Activated B cell treated with CpG ODN at 0.5 μM for 24 hours (primary cell): Measurements from ENCODE around the gene CDH1. TPM values are rescaled to one million over a fixed set of nuclear protein-coding genes. Genes with fewer than 3 reads are reported as not detected.

ENCODE experiments used
- ATAC-seq: fragments of 200-7000 bp; cut with Tn5 transposase; one replicate; pipeline ENCODE4 v1.10.0; 2021; ENCODE audit warnings: low read depth, mild to moderate bottlenecking, moderate library complexity
- CTCF ChIA-PET: fragments of 350-600 bp; sonication (Branson Sonifier 250); formaldehyde crosslinking; loops from one replicate; lab custom pipeline; 2021; ENCODE audit warnings: antibody characterized with exemption; lab: Charles Lee
- POLR2A ChIA-PET: fragments of 350-600 bp; sonication (Branson Sonifier 250); formaldehyde crosslinking; loops from one replicate; lab custom pipeline; 2021; ENCODE audit warnings: antibody characterized with exemption; lab: Charles Lee
- DNase-seq: peaks from one replicate; pipeline ENCODE4 v3.0.0; 2022
- H3K27ac Mint-ChIP-seq: one replicate; pipeline ENCODE4 v1.8.0; 2020; ENCODE audit warnings: mixed read lengths
- H3K27me3 Mint-ChIP-seq: one replicate; pipeline ENCODE4 v1.8.0; 2021; ENCODE audit warnings: mixed read lengths
- H3K36me3 Mint-ChIP-seq: one replicate; pipeline ENCODE4 v1.8.0; 2021; ENCODE audit warnings: low read depth, mixed read lengths
- H3K4me1 Mint-ChIP-seq: one replicate; pipeline ENCODE4 v1.8.0; 2021; ENCODE audit warnings: mixed read lengths
- H3K4me3 Mint-ChIP-seq: one replicate; pipeline ENCODE4 v1.8.0; 2020; ENCODE audit warnings: mild to moderate bottlenecking, mixed read lengths
- H3K9me3 Mint-ChIP-seq: one replicate; pipeline ENCODE4 v1.8.0; 2020; ENCODE audit warnings: mixed read lengths
- intact Hi-C: fragments of 100-400 bp; cut with micrococcal nuclease; formaldehyde crosslinking; loops from one replicate; pipeline ENCODE4 v1.15.1; 2024
- total RNA-seq: library from RNA; stranded (reverse); gene quantifications from 2 replicates; pipeline ENCODE4 v1.2.3, GENCODE V29; 2022
- TF ChIP-seq, protein P1 (sequence below): fragments of 200-600 bp; IDR thresholded peaks from one replicate; pipeline ENCODE4 v1.8.0; 2022; ENCODE audit warnings: antibody characterized with exemption, mild to moderate bottlenecking

CDH1 gene
- total RNA-seq, 1 donor from 2014 or later: 8.2 TPM

DNA sequence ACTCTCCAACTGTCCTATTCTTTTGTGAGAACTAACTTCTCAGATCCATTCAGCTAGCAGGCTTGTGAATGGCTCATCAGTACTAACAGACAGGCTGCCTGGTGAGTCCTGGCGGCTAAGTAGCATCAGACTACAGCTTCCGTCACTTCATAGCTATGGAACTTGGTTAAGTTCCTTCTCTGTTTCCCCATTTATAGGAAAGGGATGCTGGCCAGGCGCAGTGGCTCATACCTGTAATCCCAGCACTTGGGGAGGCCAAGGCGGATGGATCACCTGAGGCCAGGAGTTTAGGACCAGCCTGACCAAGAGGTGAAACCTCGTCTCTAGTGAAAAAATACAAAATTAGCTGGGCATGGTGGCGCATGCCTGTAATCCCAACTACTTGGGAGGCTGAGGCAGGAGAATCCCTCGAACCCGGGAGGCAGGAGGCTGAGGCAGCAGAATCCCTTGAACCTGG, 56.3 kb downstream of the CDH1 start:
- Mint-ChIP-seq H3K36me3 (no peaks in the 10 kb centered on the region), H3K27ac (no peak overlapping the region), H3K9me3 (no peaks in the 10 kb centered on the region), H3K27me3 (peaks cover 6% of the 10 kb centered on the region), H3K4me1 (no peaks in the 10 kb centered on the region), H3K4me3 (no peak overlapping the region)
- ChIA-PET POLR2A (no interaction called here), CTCF (no interaction called here)
- TF ChIP-seq, protein P1, sequence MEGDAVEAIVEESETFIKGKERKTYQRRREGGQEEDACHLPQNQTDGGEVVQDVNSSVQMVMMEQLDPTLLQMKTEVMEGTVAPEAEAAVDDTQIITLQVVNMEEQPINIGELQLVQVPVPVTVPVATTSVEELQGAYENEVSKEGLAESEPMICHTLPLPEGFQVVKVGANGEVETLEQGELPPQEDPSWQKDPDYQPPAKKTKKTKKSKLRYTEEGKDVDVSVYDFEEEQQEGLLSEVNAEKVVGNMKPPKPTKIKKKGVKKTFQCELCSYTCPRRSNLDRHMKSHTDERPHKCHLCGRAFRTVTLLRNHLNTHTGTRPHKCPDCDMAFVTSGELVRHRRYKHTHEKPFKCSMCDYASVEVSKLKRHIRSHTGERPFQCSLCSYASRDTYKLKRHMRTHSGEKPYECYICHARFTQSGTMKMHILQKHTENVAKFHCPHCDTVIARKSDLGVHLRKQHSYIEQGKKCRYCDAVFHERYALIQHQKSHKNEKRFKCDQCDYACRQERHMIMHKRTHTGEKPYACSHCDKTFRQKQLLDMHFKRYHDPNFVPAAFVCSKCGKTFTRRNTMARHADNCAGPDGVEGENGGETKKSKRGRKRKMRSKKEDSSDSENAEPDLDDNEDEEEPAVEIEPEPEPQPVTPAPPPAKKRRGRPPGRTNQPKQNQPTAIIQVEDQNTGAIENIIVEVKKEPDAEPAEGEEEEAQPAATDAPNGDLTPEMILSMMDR: no peak
- intact Hi-C loops: no loop called here
- ATAC-seq (no peak), DNase-seq (no peak)

DNA sequence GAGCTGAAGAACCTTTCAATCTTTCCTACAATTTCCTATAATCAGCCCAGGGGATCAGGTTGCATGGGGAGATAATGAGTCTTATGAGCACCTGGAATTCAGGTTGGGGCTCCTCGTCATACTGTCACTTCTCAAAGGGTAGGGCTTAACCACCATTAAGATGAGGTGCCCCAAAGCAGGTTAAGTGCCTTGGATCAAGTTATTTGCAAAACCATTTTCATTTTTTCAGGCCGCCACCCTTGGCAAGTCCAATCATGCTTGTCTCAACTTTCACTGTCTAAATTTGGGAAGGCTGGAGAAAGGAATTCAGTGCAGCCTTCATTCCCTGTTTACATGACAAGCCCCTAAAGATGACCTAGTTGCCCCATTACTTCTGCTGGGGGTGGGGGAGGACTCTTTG, 61.3 kb downstream of the CDH1 start:
- TF ChIP-seq, protein P1: no peak
- DNase-seq (no peak), ATAC-seq (no peak)
- ChIA-PET POLR2A (interaction anchor here (2.5 kb wide), 1 partner anchor 41 kb away, joined by 7 read pairs; no protein-coding TSS in a partner anchor), CTCF (interaction anchor here (0.9 kb wide), 1 partner anchor 207 kb away, joined by 3 read pairs; no protein-coding TSS in a partner anchor)
- intact Hi-C loops: no loop called here
- H3K4me3 Mint-ChIP-seq: no peak overlapping the region
- no peak overlapping the region for H3K27ac Mint-ChIP-seq
- H3K36me3 Mint-ChIP-seq: no peaks in the 10 kb centered on the region
- no peaks in the 10 kb centered on the region for H3K9me3 Mint-ChIP-seq
- H3K27me3 Mint-ChIP-seq: peaks cover 2% of the 10 kb centered on the region
- H3K4me1 Mint-ChIP-seq: peaks cover 4% of the 10 kb centered on the region

DNA sequence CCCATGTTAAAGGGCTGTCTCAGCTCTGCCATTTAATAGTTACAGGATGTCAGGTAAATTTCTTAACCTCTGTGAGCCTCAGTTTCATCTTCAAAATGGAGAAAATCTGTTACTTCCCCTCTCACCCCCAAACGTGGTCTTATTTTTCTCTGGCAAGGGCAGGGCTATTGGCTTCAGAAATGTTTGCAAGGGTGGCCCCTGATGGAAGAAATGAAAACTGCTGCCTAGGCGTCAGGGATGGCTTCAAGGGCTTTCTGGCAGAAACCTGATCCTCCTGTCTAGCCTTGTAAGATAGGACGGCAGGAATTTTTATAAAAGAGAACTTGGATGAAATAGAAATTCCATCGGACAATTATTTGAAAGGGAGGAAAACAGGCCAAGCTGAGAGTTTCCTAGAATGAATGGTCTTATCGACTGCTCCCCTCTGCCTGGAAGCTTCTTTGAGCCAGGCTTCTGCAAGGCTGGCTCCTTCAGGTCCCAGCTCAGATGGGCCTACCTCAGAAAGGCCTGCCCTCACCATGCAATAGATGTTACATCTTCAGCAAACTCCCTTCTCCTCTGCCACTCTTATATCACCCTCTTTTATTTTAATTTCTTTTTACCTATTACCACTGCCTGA, 63.3 kb downstream of the CDH1 start:
- H3K4me1 Mint-ChIP-seq: peaks cover 4% of the 10 kb centered on the region
- DNase-seq (peak; percentile 23), ATAC-seq (peak; percentile 98)
- ChIA-PET POLR2A (interaction anchor here (0.6 to 2.2 kb wide), 2 partner anchors 43 to 93 kb away, joined by 3 to 6 read pairs; no protein-coding TSS in a partner anchor), CTCF (interaction anchor here (0.6 to 2.8 kb wide), 13 partner anchors 9 to 333 kb away, joined by 3 to 21 read pairs (median 3); partner anchors contain the start of genes TANGO6 and UTP4)
- peaks cover under 1% of the 10 kb centered on the region for H3K27me3 Mint-ChIP-seq
- intact Hi-C loops: loop anchor here (1.0 to 2.0 kb wide), 4 partner anchors 43 to 272 kb away; no protein-coding TSS in a partner anchor
- H3K4me3 Mint-ChIP-seq: no peak overlapping the region
- H3K36me3 Mint-ChIP-seq: no peaks in the 10 kb centered on the region
- TF ChIP-seq, protein P1: no peak
- no peaks in the 10 kb centered on the region for H3K9me3 Mint-ChIP-seq
- peak overlapping the region; percentile 24 for H3K27ac Mint-ChIP-seq

DNA sequence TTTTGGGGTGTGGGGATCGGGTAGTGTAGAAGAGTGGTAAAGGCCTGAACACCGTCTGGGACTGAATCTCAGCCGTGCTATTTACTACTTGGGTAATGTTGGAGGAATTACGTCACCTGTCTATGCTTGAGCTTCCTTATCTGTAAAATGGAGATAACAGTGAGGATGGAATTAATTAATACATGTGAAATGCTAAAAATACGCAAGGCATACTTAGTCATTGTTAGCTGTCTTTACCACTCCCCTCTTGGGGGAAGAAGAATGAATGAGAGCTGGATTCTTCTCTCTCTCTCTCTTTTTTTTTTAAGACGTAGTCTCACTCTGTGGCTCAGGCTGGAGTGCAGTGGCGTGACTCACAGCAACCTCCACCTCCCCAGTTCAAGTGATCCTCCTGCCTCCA, 65.1 kb downstream of the CDH1 start:
- POLR2A ChIA-PET: no interaction called here

DNA sequence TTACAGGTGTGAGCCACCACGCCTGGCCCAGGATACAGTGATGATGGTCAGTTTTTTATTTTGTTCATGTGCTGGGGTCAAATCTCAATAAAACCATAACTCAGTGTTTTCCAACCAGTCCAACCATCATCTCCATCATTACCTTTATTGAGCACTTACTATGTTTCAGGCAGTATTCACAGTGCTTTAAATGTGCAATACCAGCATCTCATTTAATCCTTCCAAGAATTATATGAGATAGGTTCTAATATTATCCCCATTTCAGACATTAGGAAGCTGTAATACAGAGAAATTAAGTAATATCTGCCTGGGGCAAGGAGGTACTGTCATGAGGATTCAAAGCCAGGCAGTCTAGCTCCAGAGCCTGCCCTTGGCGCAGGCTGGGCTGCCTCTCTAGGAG, 69.3 kb downstream of the CDH1 start:
- H3K27ac Mint-ChIP-seq: no peak overlapping the region
- no peaks in the 10 kb centered on the region for H3K4me1 Mint-ChIP-seq
- intact Hi-C loops: no loop called here
- peaks cover 6% of the 10 kb centered on the region for H3K27me3 Mint-ChIP-seq
- H3K9me3 Mint-ChIP-seq: no peaks in the 10 kb centered on the region
- no peak overlapping the region for H3K4me3 Mint-ChIP-seq
- POLR2A ChIA-PET: interaction anchor here (0.5 kb wide), 1 partner anchor 86 kb away, joined by 3 read pairs; no protein-coding TSS in a partner anchor
- no peak for DNase-seq
- TF ChIP-seq, protein P1: no peak
- CTCF ChIA-PET: interaction anchor here (1.2 kb wide), 1 partner anchor 216 kb away, joined by 3 read pairs; no protein-coding TSS in a partner anchor
- no peak for ATAC-seq
- H3K36me3 Mint-ChIP-seq: no peaks in the 10 kb centered on the region

More for the DNA sequence above, 65.1 kb downstream of the CDH1 start:
- intact Hi-C loops: no loop called here
- DNase-seq (no peak), ATAC-seq (no peak)
- H3K36me3 Mint-ChIP-seq: no peaks in the 10 kb centered on the region
- no peak overlapping the region for H3K4me3 Mint-ChIP-seq
- no peaks in the 10 kb centered on the region for H3K27me3 Mint-ChIP-seq
- no peaks in the 10 kb centered on the region for H3K9me3 Mint-ChIP-seq
- H3K4me1 Mint-ChIP-seq: peaks cover 4% of the 10 kb centered on the region
- CTCF ChIA-PET: no interaction called here
- H3K27ac Mint-ChIP-seq: no peak overlapping the region
- TF ChIP-seq, protein P1: no peak
